Activated T-helper 1 cell treated with anti-CD3 and anti-CD28 coated beads, Interleukin-2, amount 50 U/mL, for 16 hours (primary cell): ENCODE measurements around the gene KCNQ4.

Experiments used
- DNase-seq, 2 donors: peaks; one replicate each; pipeline ENCODE4 v3.0.0-alpha.2; 2020; ENCODE audit warnings: low read depth in 1 of 2, low spot score in 1 of 2

The KCNQ4 gene

GRCh38 chr1:40857737-40858136 is 74.2 kb downstream of the KCNQ4 start:
- no peak for DNase-seq

GRCh38 chr1:40858856-40859416 is 75.3 kb downstream of the KCNQ4 start:
- DNase-seq = no peak

GRCh38 chr1:40860706-40861223 is 77.2 kb downstream of the KCNQ4 start:
- no peak for DNase-seq

GRCh38 chr1:40861224-40862003 is 77.8 kb downstream of the KCNQ4 start:
- DNase-seq = no peak

DNA sequence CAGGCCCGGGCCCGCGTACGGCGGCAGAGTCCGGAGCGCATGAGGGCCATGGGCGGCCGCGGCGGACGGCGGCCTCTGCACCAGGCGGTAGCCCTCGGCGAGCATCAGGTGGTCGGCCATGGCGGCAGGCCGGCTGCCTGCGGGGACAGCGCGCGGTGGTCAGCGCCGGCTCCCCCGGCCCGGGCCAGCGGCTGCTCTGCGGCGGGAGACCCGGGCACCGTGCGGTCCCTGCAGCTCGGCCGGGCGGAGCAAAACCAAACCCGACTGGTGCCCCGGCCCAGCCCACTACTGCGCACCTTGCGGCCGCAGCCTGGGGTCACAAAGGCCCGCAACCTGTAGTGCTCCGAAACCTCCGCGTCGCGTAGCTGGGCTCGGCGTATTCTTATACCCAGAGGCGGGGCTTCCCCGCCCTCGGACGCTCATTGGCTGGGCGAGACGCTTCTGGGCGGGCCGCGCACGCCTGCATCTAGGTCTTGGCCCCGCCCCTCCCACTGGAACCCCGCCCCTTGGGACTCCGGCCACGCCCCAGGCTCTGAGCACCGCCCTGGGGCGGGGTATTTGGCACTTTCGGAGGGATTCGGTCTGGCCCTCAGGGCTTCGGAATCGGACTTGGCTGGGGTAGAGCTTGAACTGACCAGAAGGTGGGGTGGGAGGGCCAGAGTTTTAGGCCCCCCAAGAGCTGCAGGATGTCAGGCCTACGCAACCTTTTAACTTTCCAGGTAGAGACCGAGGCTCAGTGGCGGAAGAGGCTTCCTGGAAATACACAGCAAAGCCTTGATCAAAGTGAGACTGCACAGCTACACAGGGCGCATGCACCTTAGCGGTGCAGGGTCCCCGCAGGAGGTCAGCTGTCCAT is 78.6 kb downstream of the KCNQ4 start, which contains the start of gene CITED4:
TSS of gene CITED4 (minus strand) at position 356 of the 856 bp plus-strand sequence. CDS start at position 120, 236 bp downstream.
- peak; percentile 91 to 94 for DNase-seq

GRCh38 chr1:40868051-40868723 is 84.6 kb downstream of the KCNQ4 start:
- no peak for DNase-seq

GRCh38 chr1:40870135-40870728 is 86.6 kb downstream of the KCNQ4 start:
- DNase-seq = no peak

GRCh38 chr1:40872276-40872675 is 88.7 kb downstream of the KCNQ4 start:
- no peak for DNase-seq

- DNase-seq = no peak
Observed at GRCh38 chr1:40873863-40874472, 90.4 kb downstream of the KCNQ4 start.

DNA sequence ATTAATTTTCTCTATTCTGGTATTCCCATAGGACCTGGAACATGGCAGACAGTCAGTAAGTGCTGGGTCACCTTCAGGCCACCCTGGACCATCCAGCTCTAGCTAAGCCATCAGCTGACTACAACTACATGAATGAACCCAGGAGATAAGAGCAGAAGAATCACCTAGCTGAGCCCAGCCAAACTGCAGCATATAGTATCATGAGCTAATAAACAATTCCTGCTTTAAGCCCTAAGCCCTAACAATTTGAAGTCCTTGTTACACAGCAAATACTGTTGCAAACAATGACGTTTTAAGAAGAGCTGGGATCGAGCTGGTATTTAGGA is 92.8 kb downstream of the KCNQ4 start:
- no peak for DNase-seq

DNA sequence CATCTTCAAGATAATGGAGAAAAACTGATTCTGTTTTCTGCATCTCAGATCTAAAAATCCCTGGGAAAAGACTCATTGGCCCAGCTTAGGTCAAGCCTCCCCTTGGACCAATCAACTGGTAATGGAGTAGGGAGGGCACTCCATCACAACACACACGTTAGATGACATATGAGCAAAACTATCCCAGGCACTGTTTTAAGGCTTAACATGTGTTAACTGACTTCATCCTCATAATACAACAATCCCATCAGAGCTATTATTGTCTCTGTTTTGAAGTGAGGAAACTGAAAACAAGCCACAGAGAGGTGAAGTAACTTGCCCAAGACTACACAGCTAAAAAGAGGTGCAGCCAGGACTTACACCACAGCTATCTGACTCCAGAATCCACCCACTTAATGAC is 93.3 kb downstream of the KCNQ4 start:
- DNase-seq = no peak

DNA sequence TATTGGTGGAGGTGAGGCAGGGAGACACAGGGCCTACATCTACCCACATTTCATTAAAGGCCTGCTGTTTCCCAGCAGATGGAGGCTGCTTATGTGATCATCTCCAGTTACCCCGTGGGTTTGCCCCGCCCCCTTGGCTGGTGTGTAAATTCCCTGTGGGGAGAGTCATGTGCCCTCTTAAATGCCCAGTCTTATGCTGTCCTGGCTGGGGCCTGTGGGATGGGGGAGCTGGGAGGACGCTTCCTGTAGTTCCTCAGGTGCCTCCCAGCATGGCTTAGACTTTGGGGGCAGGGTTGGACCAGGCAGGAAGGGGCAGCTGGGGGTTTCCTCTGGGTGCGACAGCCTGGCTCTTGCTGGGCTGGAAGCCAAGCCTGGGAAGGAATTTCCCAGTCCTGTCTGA is 94.1 kb downstream of the KCNQ4 start:
- no peak for DNase-seq

GRCh38 chr1:40878906-40879305 is 95.3 kb downstream of the KCNQ4 start:
- DNase-seq = no peak

GRCh38 chr1:40879482-40880175 is 96.0 kb downstream of the KCNQ4 start:
- no peak for DNase-seq

DNA sequence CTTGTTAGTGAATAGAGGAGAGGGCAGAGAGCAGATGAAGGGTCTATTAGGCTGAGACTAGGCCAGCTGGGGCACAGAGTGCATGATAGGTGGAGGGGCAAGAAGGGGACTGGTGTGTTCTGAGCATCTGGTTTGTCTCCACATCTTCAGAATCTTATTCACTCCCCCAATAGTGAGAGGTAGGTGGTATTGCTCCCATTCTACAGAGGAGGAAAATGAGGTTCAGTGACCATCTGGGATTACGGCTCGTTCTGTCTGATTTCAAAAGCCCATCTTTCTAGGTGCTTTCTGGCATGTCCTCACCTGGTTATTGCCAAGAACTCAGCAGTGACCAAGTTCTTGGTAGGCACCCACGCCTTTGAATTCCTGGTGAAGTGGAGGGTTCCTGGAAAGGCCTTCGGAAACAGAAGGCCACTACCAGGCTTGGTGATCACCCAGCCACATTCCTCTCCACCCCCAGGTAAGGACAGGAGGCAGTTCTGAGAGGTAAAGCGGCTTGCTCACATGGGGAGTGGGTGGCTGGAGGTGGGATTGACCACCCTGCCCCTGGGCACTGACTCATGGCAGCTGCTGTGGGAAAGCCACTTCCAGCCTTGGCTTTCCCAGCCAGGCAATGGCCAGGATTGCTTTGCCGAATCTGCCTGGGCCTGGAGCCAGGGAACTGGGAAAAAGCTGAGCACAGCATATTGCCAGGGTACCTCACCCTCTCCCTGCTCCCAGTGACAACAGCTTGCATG is 97.4 kb downstream of the KCNQ4 start:
- DNase-seq = no peak

DNA sequence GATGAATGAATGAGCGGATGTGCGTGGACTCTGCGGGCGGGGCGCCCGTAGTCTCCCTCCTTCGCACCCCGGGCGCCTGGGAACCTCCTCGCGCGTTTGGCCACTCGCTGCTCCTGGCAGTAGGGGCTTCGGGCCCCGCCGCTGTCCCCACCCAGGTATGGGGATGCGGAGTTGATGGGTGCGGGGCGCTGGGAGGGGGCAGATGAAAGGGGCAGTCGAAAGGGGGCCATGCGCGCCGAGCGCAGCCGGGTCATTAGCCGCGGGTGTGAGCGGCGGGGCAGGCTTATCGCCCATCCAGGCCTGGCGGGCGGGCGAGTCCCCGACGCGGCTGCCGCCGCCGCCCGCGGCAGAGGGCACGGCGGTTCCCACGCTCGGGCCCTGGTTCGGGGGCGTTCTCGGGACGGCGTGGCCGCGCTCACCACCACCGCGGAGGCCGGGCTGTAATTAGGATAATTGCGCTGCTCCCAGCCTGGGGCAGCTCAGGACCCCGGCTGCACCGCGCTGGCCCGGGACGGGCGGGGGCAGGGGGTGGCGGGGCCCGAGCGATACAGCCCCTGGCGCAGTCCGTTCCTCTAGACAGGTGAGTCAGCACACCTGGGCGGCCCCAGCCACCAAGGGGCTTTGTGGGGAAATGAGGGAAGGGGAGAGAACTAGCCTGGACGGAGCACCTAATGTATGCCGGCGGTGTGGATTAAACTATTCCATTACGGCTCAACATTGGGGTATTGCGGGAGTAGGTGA is 100.6 kb downstream of the KCNQ4 start:
- no peak for DNase-seq

GRCh38 chr1:40886318-40887011 is 102.9 kb downstream of the KCNQ4 start:
- DNase-seq = no peak

DNA sequence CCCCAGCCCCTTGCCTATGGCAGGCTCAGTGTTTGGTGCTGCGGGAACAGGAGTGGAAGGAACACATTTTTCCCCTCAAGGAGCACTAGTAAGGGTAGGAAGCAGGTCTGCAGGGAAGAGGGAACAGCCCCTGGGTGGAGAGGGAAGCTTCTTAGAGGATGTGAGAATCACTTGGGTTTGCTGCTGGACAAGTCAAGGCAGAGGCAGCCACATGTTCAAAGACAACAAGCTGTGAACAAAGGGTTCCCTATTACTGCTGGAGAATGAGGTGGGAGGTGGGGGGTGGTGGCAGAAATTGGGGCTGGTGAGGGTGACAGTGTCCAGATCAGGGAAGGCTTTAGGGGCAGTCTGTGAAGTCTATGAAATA is 103.4 kb downstream of the KCNQ4 start:
- DNase-seq = no peak
